ENCODE data around the gene USB1.

The USB1 gene

DNA sequence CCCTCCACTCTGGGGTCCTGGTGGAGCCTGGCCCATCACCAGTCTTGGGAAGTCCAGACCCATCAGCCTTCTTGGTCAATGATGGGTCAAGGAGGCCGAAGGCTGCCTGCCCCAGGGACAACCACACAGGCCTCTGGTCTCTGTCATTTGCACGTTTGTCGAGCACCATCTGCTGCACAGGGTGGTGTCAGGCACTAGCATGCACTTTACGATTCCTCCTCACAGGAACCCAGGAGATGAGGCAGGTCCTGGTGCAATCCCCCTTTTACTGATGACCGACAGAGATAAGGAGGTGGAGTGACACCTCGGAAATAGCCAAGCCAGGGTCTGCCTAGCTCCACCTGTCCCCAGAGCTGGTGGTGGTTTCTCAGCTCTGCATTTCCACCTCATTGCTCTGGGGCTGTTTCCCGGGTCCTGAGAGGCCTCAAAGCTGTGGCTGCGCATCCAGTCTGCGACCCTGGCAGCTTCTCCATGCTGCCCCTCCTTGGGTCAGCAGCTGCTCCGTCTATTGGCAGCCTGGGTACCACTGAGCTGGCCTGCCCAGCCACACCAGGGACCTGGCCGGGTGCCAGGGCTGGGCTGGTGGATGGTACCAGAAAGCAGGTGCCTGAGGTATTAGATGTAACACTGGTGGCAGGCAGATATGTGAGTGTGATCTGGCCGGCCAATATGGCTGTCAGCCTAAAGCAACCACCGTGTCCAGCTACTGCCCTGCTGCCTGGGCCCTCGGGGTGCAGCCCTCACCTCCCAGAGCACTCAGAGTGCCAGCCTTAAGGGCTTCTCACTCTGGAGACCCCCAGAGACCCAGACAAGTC is 34.4 kb downstream of the USB1 start:
- H3K9me3 ChIP-seq (ENCODE audit: control insufficient read depth in 2 of 2, low read length in 2 of 2), result no peaks in the 10 kb centered on the region
- H3K4me3 ChIP-seq (ENCODE audit: low read length in 2 of 2), result no peak overlapping the region
- no peak overlapping the region for H3K27ac ChIP-seq (ENCODE audit: low read length)
- no peaks in the 10 kb centered on the region for H3K27me3 ChIP-seq (ENCODE audit: control insufficient read depth in 1 of 2, insufficient read depth in 2 of 2, low read length in 2 of 2)
- H3K9ac ChIP-seq (ENCODE audit: low read length in 2 of 2), result no peak overlapping the region
- peaks cover 8% of the 10 kb centered on the region for H3K4me1 ChIP-seq (ENCODE audit: control insufficient read depth, insufficient read depth, low read length)
- H3K36me3 ChIP-seq (ENCODE audit: control insufficient read depth in 2 of 2, insufficient read depth in 2 of 2, low read length in 2 of 2), result peaks cover 5 to 14% of the 10 kb centered on the region in 2 donors

DNA sequence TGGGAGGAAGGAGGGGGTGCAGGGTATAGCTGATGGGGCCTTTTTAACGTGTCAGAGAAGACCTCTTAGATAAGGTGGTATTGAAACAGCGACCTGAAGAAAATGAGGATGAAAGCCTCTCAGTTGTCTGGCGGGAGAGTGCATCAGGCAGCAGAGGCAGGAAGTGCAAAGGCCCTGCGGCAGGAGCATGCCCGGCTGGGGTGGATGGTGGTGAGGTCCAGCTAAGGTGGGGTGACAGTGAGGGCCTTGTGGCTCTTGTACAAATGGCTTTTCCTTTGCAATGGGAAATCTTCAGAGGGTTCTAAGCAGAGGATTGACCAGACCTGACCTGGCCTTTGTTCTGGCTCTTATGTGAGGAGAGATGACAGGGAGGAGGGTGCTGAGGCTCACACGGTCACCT is 35.7 kb downstream of the USB1 start:
- no peak overlapping the region for H3K4me3 ChIP-seq (ENCODE audit: low read length in 2 of 2)
- no peak overlapping the region for H3K27ac ChIP-seq (ENCODE audit: low read length)
- peaks cover 5 to 21% of the 10 kb centered on the region in 2 donors for H3K36me3 ChIP-seq (ENCODE audit: control insufficient read depth in 2 of 2, insufficient read depth in 2 of 2, low read length in 2 of 2)
- H3K9ac ChIP-seq (ENCODE audit: low read length in 2 of 2), result no peak overlapping the region
- no peaks in the 10 kb centered on the region for H3K27me3 ChIP-seq (ENCODE audit: control insufficient read depth in 1 of 2, insufficient read depth in 2 of 2, low read length in 2 of 2)
- H3K4me1 ChIP-seq (ENCODE audit: control insufficient read depth, insufficient read depth, low read length), result peaks cover 8% of the 10 kb centered on the region
- no peaks in the 10 kb centered on the region for H3K9me3 ChIP-seq (ENCODE audit: control insufficient read depth in 2 of 2, low read length in 2 of 2)

DNA sequence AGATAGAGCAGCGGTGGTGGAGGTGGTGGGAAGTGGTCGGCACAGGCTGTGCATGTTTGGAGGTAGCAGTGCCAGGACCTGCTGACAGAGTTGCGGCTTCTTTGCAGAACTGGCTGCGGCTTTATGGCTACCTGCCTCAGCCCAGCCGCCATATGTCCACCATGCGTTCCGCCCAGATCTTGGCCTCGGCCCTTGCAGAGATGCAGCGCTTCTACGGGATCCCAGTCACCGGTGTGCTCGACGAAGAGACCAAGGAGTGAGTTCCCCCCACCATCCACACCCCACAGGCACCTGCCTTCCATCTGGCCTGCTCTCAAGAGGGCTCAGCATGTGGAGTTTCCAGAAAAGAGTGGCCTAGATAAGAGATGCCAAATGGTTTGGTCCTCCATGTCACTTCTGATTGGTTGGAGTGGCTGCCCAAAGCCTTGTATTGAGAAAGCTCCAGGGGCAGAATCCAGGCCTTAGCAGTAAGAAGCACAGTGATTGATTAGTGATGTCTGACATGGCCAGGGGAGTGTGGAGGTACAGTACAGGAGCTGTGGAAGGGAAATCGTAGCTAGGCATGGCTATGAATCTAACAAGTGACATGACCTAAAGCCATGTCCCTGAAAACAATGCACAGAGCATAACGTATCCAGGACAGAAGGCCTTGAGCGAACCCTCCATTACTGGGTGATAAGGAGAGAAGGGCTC is 36.3 kb downstream of the USB1 start:
- H3K9me3 ChIP-seq (ENCODE audit: control insufficient read depth in 2 of 2, low read length in 2 of 2), result no peaks in the 10 kb centered on the region
- no peak overlapping the region for H3K4me3 ChIP-seq (ENCODE audit: low read length in 2 of 2)
- peaks cover 8 to 21% of the 10 kb centered on the region in 2 donors for H3K36me3 ChIP-seq (ENCODE audit: control insufficient read depth in 2 of 2, insufficient read depth in 2 of 2, low read length in 2 of 2)
- H3K4me1 ChIP-seq (ENCODE audit: control insufficient read depth, insufficient read depth, low read length), result peaks cover 5% of the 10 kb centered on the region
- H3K27me3 ChIP-seq (ENCODE audit: control insufficient read depth in 1 of 2, insufficient read depth in 2 of 2, low read length in 2 of 2), result no peaks in the 10 kb centered on the region
- H3K27ac ChIP-seq (ENCODE audit: low read length), result no peak overlapping the region
- no peak overlapping the region for H3K9ac ChIP-seq (ENCODE audit: low read length in 2 of 2)

DNA sequence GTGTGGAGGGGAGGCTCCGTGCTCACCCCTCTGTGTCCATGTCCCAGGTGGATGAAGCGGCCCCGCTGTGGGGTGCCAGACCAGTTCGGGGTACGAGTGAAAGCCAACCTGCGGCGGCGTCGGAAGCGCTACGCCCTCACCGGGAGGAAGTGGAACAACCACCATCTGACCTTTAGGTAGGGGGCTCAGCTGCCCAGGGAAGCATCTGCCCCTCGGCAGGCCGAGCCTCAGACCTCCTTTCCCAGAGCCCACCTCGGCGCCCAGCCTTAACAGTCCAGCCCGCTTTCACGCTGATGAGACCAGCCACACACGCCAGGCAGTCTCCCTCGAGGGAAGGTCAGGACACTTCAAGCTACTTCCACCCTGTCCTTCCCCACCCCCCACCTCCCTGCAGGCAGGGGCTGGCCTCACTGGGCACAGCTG is 37.0 kb downstream of the USB1 start:
- Histone ChIP-seq H3K4me1 (ENCODE audit: control insufficient read depth, insufficient read depth, low read length) (peaks cover 2% of the 10 kb centered on the region), H3K36me3 (ENCODE audit: control insufficient read depth in 2 of 2, insufficient read depth in 2 of 2, low read length in 2 of 2) (peaks cover 12 to 21% of the 10 kb centered on the region in 2 donors), H3K9ac (ENCODE audit: low read length in 2 of 2) (no peak overlapping the region), H3K9me3 (ENCODE audit: control insufficient read depth in 2 of 2, low read length in 2 of 2) (no peaks in the 10 kb centered on the region), H3K27me3 (ENCODE audit: control insufficient read depth in 1 of 2, insufficient read depth in 2 of 2, low read length in 2 of 2) (no peaks in the 10 kb centered on the region), H3K4me3 (ENCODE audit: low read length in 2 of 2) (no peak overlapping the region), H3K27ac (ENCODE audit: low read length) (no peak overlapping the region)

DNA sequence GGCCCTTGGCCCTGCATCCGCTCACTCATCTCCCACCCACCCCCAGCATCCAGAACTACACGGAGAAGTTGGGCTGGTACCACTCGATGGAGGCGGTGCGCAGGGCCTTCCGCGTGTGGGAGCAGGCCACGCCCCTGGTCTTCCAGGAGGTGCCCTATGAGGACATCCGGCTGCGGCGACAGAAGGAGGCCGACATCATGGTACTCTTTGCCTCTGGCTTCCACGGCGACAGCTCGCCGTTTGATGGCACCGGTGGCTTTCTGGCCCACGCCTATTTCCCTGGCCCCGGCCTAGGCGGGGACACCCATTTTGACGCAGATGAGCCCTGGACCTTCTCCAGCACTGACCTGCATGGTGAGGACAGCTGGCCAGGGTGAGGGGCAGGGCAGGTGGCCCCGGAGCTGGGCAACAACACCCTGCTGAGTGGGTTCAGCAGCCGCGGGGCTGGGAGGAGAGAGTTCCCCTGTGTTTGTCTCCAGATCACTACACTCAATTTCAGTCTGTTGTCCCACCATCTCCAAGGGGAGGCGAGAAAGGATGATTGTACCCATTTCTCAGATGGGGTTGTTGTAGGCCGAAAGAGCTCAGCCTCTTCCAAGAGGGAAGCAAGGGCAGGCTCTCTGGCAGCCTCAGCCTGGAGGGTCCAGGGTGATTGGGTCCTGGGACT is 38.8 kb downstream of the USB1 start:
- Histone ChIP-seq H3K9me3 (ENCODE audit: control insufficient read depth in 2 of 2, low read length in 2 of 2) (no peaks in the 10 kb centered on the region), H3K27me3 (ENCODE audit: control insufficient read depth in 1 of 2, insufficient read depth in 2 of 2, low read length in 2 of 2) (no peaks in the 10 kb centered on the region), H3K27ac (ENCODE audit: low read length) (no peak overlapping the region), H3K36me3 (ENCODE audit: control insufficient read depth in 2 of 2, insufficient read depth in 2 of 2, low read length in 2 of 2) (peaks cover 12 to 25% of the 10 kb centered on the region in 2 donors), H3K4me3 (ENCODE audit: low read length in 2 of 2) (no peak overlapping the region), H3K9ac (ENCODE audit: low read length in 2 of 2) (no peak overlapping the region), H3K4me1 (ENCODE audit: control insufficient read depth, insufficient read depth, low read length) (no peaks in the 10 kb centered on the region)

DNA sequence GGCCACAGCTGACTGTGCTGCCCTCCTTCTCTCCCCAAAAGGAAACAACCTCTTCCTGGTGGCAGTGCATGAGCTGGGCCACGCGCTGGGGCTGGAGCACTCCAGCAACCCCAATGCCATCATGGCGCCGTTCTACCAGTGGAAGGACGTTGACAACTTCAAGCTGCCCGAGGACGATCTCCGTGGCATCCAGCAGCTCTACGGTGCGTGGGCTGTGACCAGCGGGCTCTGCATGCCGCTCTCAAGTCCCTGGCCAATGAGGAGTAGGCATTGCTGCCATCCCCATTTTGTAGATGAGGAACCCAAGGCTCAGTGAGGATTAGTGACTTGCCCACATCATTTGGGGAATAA is 39.3 kb downstream of the USB1 start:
- peaks cover 12 to 25% of the 10 kb centered on the region in 2 donors for H3K36me3 ChIP-seq (ENCODE audit: control insufficient read depth in 2 of 2, insufficient read depth in 2 of 2, low read length in 2 of 2)

DNA sequence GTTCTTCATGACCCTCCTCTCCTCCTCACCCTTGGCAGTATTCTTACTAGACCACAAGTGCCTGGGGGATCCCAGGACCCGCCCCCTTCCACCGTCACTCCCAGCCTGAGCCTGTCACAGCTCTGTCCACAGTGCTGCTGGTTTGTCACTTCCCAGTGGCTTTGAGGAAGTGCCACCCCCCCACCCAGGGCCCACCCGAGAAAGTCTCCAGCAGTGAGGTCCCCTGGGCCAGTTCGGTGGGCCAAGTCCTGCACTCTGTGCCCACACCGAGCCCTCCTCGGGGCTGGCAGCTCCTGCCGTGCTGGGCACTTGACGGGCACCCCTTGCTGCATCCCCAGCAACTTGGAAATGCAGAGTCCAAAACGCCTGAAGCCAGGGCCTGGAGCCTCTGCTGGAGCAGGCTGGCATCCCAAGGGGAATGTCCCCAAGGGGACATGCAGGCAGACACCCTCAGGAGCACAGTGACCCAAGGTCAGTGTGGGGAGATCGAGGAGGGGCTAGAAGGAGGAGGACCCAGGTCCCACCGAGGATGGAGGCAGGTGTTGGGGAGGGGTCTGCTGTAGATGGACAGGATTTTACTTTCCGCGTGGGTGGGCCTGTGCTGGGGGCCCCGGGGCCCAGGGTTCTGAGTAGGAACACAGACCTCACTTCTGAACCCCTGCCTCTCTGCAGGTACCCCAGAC is 39.9 kb downstream of the USB1 start:
- peaks cover 12 to 25% of the 10 kb centered on the region in 2 donors for H3K36me3 ChIP-seq (ENCODE audit: control insufficient read depth in 2 of 2, insufficient read depth in 2 of 2, low read length in 2 of 2)
- H3K4me1 ChIP-seq (ENCODE audit: control insufficient read depth, insufficient read depth, low read length), result no peaks in the 10 kb centered on the region
- no peak overlapping the region for H3K27ac ChIP-seq (ENCODE audit: low read length)
- no peak overlapping the region for H3K9ac ChIP-seq (ENCODE audit: low read length in 2 of 2)
- no peak overlapping the region for H3K4me3 ChIP-seq (ENCODE audit: low read length in 2 of 2)
- no peaks in the 10 kb centered on the region for H3K27me3 ChIP-seq (ENCODE audit: control insufficient read depth in 1 of 2, insufficient read depth in 2 of 2, low read length in 2 of 2)
- no peaks in the 10 kb centered on the region for H3K9me3 ChIP-seq (ENCODE audit: control insufficient read depth in 2 of 2, low read length in 2 of 2)

More for the DNA sequence above, 39.3 kb downstream of the USB1 start:
- H3K9me3 ChIP-seq (ENCODE audit: control insufficient read depth in 2 of 2, low read length in 2 of 2), result no peaks in the 10 kb centered on the region
- H3K4me3 ChIP-seq (ENCODE audit: low read length in 2 of 2), result no peak overlapping the region
- H3K4me1 ChIP-seq (ENCODE audit: control insufficient read depth, insufficient read depth, low read length), result no peaks in the 10 kb centered on the region
- no peak overlapping the region for H3K9ac ChIP-seq (ENCODE audit: low read length in 2 of 2)
- H3K27ac ChIP-seq (ENCODE audit: low read length), result no peak overlapping the region
- H3K27me3 ChIP-seq (ENCODE audit: control insufficient read depth in 1 of 2, insufficient read depth in 2 of 2, low read length in 2 of 2), result no peaks in the 10 kb centered on the region

DNA sequence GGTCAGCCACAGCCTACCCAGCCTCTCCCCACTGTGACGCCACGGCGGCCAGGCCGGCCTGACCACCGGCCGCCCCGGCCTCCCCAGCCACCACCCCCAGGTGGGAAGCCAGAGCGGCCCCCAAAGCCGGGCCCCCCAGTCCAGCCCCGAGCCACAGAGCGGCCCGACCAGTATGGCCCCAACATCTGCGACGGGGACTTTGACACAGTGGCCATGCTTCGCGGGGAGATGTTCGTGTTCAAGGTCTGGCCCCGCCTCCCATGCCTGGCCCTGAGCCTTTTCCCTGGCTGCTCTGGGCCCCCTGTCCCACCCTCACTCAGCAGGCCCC is 40.4 kb downstream of the USB1 start:
- no peak overlapping the region for H3K9ac ChIP-seq (ENCODE audit: low read length in 2 of 2)
- peaks cover 12 to 25% of the 10 kb centered on the region in 2 donors for H3K36me3 ChIP-seq (ENCODE audit: control insufficient read depth in 2 of 2, insufficient read depth in 2 of 2, low read length in 2 of 2)
- H3K27ac ChIP-seq (ENCODE audit: low read length), result no peak overlapping the region
- no peaks in the 10 kb centered on the region for H3K4me1 ChIP-seq (ENCODE audit: control insufficient read depth, insufficient read depth, low read length)
- no peaks in the 10 kb centered on the region for H3K9me3 ChIP-seq (ENCODE audit: control insufficient read depth in 2 of 2, low read length in 2 of 2)
- H3K4me3 ChIP-seq (ENCODE audit: low read length in 2 of 2), result no peak overlapping the region
- H3K27me3 ChIP-seq (ENCODE audit: control insufficient read depth in 1 of 2, insufficient read depth in 2 of 2, low read length in 2 of 2), result no peaks in the 10 kb centered on the region

DNA sequence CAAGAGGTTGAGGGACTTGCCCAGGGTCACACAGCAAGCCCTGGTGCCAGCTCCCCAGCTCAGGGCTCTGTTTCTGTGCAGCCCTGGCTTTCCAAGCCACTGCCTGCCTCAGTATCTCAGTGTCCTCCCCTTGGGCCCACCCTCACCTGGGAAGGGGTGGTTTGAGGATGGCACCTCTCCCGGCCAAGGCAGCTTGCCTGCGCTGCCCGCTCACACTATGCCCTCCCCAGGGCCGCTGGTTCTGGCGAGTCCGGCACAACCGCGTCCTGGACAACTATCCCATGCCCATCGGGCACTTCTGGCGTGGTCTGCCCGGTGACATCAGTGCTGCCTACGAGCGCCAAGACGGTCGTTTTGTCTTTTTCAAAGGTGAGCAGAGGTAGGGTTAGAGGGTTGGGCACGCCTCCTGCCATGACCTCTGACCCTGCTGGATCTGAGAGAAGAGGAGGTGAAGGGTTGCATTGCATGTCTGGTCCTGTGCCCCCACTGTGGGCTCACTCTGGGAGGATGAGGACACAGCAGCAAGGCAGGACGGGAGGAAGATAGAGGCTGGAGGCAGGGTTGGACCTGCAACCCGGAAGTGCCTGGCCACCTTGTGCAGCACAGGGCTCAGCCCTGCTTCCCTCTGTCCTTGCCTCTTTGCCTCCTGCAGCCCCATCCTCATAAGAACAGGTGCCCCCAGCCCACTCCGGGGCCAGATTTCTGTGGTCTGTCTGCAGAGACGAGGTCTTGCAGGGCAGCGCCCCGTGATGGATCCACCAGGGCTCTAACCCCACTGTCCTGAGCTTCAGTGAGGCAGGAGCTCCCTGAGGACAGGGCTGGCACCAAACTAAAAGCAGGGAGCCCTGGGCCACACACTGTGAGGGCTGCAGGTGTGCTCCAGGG is 41.0 kb downstream of the USB1 start:
- H3K36me3 ChIP-seq (ENCODE audit: control insufficient read depth in 2 of 2, insufficient read depth in 2 of 2, low read length in 2 of 2), result peaks cover 12 to 25% of the 10 kb centered on the region in 2 donors
- no peaks in the 10 kb centered on the region for H3K27me3 ChIP-seq (ENCODE audit: control insufficient read depth in 1 of 2, insufficient read depth in 2 of 2, low read length in 2 of 2)
- no peak overlapping the region for H3K4me3 ChIP-seq (ENCODE audit: low read length in 2 of 2)
- H3K4me1 ChIP-seq (ENCODE audit: control insufficient read depth, insufficient read depth, low read length), result peaks cover 4% of the 10 kb centered on the region
- no peak overlapping the region for H3K27ac ChIP-seq (ENCODE audit: low read length)
- no peaks in the 10 kb centered on the region for H3K9me3 ChIP-seq (ENCODE audit: control insufficient read depth in 2 of 2, low read length in 2 of 2)
- no peak overlapping the region for H3K9ac ChIP-seq (ENCODE audit: low read length in 2 of 2)

Data from stomach smooth muscle (tissue), 2 donors.